BE2C (cell line): Measurements from ENCODE around the gene RBM44.
"Not testable (repeated sequence)": the region's sequence is repeated elsewhere in the genome, so short reads cannot be mapped to it uniquely, and the experiment has no call there.

Source experiments
- DNase-seq: peaks from one replicate; pipeline ENCODE4 v3.0.0-alpha.2; 2020
- H3K27me3 ChIP-seq: fragments of 250-450 bp; sonication (Bioruptor Pico); 2 replicates; pipeline ENCODE4 v1.5.1; 2020; ENCODE audit warnings: mild to moderate bottlenecking
- H3K36me3 ChIP-seq: fragments of 250-450 bp; sonication (Bioruptor Pico); 2 replicates; pipeline ENCODE4 v1.5.1; 2020; ENCODE audit warnings: mild to moderate bottlenecking
- H3K4me1 ChIP-seq: fragments of 250-450 bp; sonication (Bioruptor Pico); 2 replicates; pipeline ENCODE4 v1.5.1; 2020
- H3K4me3 ChIP-seq: 2 replicates; pipeline ENCODE4 v1.5.1; 2011; ENCODE audit warnings: low read depth, low read length
- H3K9me3 ChIP-seq: fragments of 250-450 bp; sonication (Bioruptor Pico); 2 replicates; pipeline ENCODE4 v1.5.1; 2020
- TF ChIP-seq, protein P1 (sequence below): IDR thresholded peaks from 2 replicates; pipeline ENCODE4 v1.5.1; 2012; ENCODE audit warnings: mild to moderate bottlenecking, low read depth, low read length

Gene RBM44

GRCh38 chr2:237833546-237833945 is 35.0 kb downstream of the RBM44 start:
- Histone ChIP-seq H3K36me3 (no peaks in the 10 kb centered on the region), H3K27me3 (no peaks in the 10 kb centered on the region), H3K4me3 (no peak overlapping the region), H3K9me3 (no peaks in the 10 kb centered on the region), H3K4me1 (no peaks in the 10 kb centered on the region)
- TF ChIP-seq, protein P1, sequence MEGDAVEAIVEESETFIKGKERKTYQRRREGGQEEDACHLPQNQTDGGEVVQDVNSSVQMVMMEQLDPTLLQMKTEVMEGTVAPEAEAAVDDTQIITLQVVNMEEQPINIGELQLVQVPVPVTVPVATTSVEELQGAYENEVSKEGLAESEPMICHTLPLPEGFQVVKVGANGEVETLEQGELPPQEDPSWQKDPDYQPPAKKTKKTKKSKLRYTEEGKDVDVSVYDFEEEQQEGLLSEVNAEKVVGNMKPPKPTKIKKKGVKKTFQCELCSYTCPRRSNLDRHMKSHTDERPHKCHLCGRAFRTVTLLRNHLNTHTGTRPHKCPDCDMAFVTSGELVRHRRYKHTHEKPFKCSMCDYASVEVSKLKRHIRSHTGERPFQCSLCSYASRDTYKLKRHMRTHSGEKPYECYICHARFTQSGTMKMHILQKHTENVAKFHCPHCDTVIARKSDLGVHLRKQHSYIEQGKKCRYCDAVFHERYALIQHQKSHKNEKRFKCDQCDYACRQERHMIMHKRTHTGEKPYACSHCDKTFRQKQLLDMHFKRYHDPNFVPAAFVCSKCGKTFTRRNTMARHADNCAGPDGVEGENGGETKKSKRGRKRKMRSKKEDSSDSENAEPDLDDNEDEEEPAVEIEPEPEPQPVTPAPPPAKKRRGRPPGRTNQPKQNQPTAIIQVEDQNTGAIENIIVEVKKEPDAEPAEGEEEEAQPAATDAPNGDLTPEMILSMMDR: no peak
- DNase-seq: no peak

- H3K36me3 ChIP-seq: no peaks in the 10 kb centered on the region
- TF ChIP-seq, protein P1: no peak
- no peak for DNase-seq
- H3K4me1 ChIP-seq: no peaks in the 10 kb centered on the region
- no peak overlapping the region for H3K4me3 ChIP-seq
- H3K9me3 ChIP-seq: no peaks in the 10 kb centered on the region
- H3K27me3 ChIP-seq: no peaks in the 10 kb centered on the region
Measured at GRCh38 chr2:237835372-237835771, 36.8 kb downstream of the RBM44 start.

GRCh38 chr2:237841051-237841450 is 42.5 kb downstream of the RBM44 start:
- Histone ChIP-seq H3K4me1 (no peaks in the 10 kb centered on the region), H3K36me3 (no peaks in the 10 kb centered on the region), H3K27me3 (no peaks in the 10 kb centered on the region), H3K4me3 (no peak overlapping the region), H3K9me3 (no peaks in the 10 kb centered on the region)
- TF ChIP-seq, protein P1: no peak
- DNase-seq: no peak

- not testable (repeated sequence) for H3K27me3 ChIP-seq, H3K4me1 ChIP-seq, H3K9me3 ChIP-seq, H3K36me3 ChIP-seq, H3K4me3 ChIP-seq, DNase-seq
Measured at GRCh38 chr2:237848940-237849339, 50.4 kb downstream of the RBM44 start.

DNA sequence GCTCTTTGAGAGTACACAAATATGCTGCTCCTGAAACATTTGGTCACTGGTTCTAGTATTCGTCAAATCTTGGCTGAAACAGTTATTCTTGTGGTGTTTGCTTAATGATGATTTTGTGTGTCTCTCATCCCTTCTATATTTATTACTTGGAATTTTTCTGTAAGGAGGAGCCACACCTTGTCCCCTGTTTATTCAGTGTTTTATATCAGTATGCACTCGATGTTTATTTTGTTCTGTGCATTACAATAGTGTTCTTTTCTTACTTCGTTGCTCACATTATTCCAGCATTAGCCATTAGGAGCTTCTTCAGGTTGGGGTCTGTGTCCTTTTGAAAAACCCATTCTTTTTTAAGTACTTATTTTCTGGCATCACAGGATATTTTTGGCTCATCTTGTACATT is 55.7 kb downstream of the RBM44 start:
- Histone ChIP-seq H3K4me3 (no peak overlapping the region), H3K9me3 (no peaks in the 10 kb centered on the region), H3K4me1 (peaks cover 6% of the 10 kb centered on the region), H3K36me3 (no peaks in the 10 kb centered on the region), H3K27me3 (peaks cover 2% of the 10 kb centered on the region; the same call in 1 of the 2 replicates)
- TF ChIP-seq, protein P1: no peak
- no peak for DNase-seq

DNA sequence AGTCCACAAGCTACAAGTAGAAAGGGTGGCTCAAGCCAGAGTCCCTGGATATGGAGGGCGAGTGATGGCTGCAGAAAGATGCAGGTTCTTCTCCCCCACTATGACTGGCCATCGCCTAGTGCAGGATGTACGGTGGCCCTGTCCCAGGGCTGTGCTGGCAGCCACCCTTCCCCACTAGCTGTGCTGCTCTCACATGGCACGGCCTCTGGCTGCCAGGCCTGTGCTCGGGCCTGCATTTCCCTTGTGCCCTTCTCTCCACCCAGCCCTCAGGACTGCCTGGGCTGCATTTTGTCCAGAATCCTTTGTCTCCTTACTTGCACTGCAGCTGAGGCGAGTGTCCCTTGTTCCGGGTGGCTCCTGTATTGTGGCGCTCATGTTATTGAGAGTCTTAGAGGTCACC is 59.2 kb downstream of the RBM44 start:
- Histone ChIP-seq H3K36me3 (no peaks in the 10 kb centered on the region), H3K9me3 (no peaks in the 10 kb centered on the region), H3K27me3 (peaks cover 2% of the 10 kb centered on the region; the same call in 1 of the 2 replicates), H3K4me1 (peaks cover 14% of the 10 kb centered on the region), H3K4me3 (no peak overlapping the region)
- TF ChIP-seq, protein P1: no peak
- DNase-seq: no peak
